Transverse colon (tissue), 4 donors: Measurements from ENCODE around the gene NRP1. TPM values are rescaled to one million over a fixed set of nuclear protein-coding genes. Genes with fewer than 3 reads are reported as not detected.

Experiments used
- DNase-seq: peaks from one replicate; pipeline ENCODE4 v3.0.0-alpha.2; 2019
- H3K27ac ChIP-seq, 4 donors: fragments of 200-600 bp; sonication (generic); 2 replicates each; pipeline ENCODE4 v1.5.1; 2016 to 2018; ENCODE audit warnings: inconsistent platforms in 4 of 4
- H3K27me3 ChIP-seq: fragments of 200-600 bp; sonication (generic); 2 replicates; pipeline ENCODE4 v1.5.1; 2017; ENCODE audit warnings: inconsistent platforms
- H3K36me3 ChIP-seq, 4 donors: fragments of 200-600 bp; sonication (generic); 2 replicates each; pipeline ENCODE4 v1.5.1; 2017 to 2019; ENCODE audit warnings: inconsistent platforms in 4 of 4
- H3K4me1 ChIP-seq, 4 donors: fragments of 200-600 bp; sonication (generic); 2 replicates each; pipeline ENCODE4 v1.5.1; 2017 to 2020; ENCODE audit warnings: inconsistent platforms in 4 of 4
- H3K4me3 ChIP-seq, 4 donors: fragments of 200-600 bp; sonication (generic); 1 replicate in 1 of 4; 2 replicates in 3 of 4; pipeline versions ENCODE4 v1.5.1 to v1.6.1; 2017 to 2019; ENCODE audit warnings: inconsistent platforms in 4 of 4
- H3K9me3 ChIP-seq, 2 donors: fragments of 200-600 bp; sonication (generic); 2 replicates each; pipeline ENCODE4 v1.5.1; 2017 to 2019; ENCODE audit warnings: inconsistent platforms in 2 of 2
- EP300 ChIP-seq: sonication (generic); formaldehyde crosslinking; IDR thresholded peaks from one replicate; pipeline ENCODE4 v1.6.1; 2017; ENCODE audit warnings: antibody characterized with exemption, low read depth
- POLR2A ChIP-seq: fragments of 450-650 bp; IDR thresholded peaks from one replicate; pipeline ENCODE4 v1.6.1; 2016; ENCODE audit warnings: antibody characterized with exemption, mild to moderate bottlenecking, moderate library complexity
- POLR2AphosphoS5 ChIP-seq, 3 donors: sonication (generic); formaldehyde crosslinking; IDR thresholded peaks; one replicate each; pipeline ENCODE4 v1.6.1; 2016; ENCODE audit warnings: antibody characterized with exemption in 3 of 3
- WGBS, 2 donors: methylation state at CpG; one replicate each; pipeline ENCODE4 v1.1.5; 2018; ENCODE audit warnings: low coverage in 1 of 2; 5-methylcytosine and 5-hydroxymethylcytosine counted together
- in situ Hi-C, 4 donors: fragments of 200-750 bp; cut with MboI; loops; one replicate each; pipeline versions ENCODE4 v1.15.0 to v1.15.1; 2017; ENCODE audit warnings: low sequenced_read_pairs in 3 of 4, low pct_ligation_motif_present in 1 of 4, low pct_unique_long_range_greater_than_20kb in 1 of 4
- intact Hi-C: fragments of 100-400 bp; cut with DNase I; formaldehyde crosslinking; loops from one replicate; pipeline ENCODE4 v1.15.1; 2023; ENCODE audit warnings: low total_unique reads
- total RNA-seq, 4 donors: library from RNA; depleted of rRNA; stranded (reverse); fragments of >200 nt; gene quantifications; one replicate each; pipeline ENCODE4 v1.1.0, GENCODE V29; 2016
- TF ChIP-seq, protein P1 (sequence below), 5 experiments: fragments of 200-600 bp in 3 of 5; fragments of 450-650 bp in 2 of 5; sonication (generic) in 3 of 5; IDR thresholded peaks; 1 replicate in 2 of 5; 2 replicates in 3 of 5; pipeline ENCODE4 v1.5.1; 2016 to 2017; ENCODE audit warnings: antibody characterized with exemption in 5 of 5, inconsistent platforms in 3 of 5, mild to moderate bottlenecking in 2 of 5, moderate library complexity in 1 of 5

NRP1 gene
- total RNA-seq, 4 donors from 2014 or later: 14.1 to 35.5 (median 19.5) TPM

DNA sequence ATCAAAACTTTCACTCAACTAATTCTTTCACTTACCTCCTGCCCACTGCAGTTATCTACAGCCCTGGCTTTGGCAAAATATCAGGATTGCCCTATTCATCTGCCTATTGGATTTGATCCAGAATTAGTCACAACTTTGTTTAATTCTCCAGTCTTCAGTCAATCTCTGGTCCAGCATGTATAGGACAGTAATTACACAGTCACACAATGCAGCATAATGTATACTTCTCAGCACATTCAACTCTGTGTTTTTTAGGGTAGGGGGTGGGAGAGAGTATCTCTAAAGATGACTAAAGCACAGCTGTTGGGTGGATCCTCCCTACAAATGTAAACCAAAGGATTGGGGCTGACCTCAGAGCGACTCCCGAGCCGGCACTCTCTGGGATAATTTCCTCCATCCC is 17.7 kb upstream of the NRP1 start:
- H3K9me3 ChIP-seq: no peaks in the 10 kb centered on the region
- in situ Hi-C loops: no loop called here
- no peak overlapping the region for H3K4me3 ChIP-seq
- TF ChIP-seq, protein P1, sequence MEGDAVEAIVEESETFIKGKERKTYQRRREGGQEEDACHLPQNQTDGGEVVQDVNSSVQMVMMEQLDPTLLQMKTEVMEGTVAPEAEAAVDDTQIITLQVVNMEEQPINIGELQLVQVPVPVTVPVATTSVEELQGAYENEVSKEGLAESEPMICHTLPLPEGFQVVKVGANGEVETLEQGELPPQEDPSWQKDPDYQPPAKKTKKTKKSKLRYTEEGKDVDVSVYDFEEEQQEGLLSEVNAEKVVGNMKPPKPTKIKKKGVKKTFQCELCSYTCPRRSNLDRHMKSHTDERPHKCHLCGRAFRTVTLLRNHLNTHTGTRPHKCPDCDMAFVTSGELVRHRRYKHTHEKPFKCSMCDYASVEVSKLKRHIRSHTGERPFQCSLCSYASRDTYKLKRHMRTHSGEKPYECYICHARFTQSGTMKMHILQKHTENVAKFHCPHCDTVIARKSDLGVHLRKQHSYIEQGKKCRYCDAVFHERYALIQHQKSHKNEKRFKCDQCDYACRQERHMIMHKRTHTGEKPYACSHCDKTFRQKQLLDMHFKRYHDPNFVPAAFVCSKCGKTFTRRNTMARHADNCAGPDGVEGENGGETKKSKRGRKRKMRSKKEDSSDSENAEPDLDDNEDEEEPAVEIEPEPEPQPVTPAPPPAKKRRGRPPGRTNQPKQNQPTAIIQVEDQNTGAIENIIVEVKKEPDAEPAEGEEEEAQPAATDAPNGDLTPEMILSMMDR (IDR thresholded peaks at IDR 0.05): no peak
- TF ChIP-seq POLR2AphosphoS5 (IDR thresholded peaks at IDR 0.05) (no peak), POLR2A (no peak), EP300 (no peak)
- peaks cover 0 to 5% (median 0%) of the 10 kb centered on the region in 4 donors for H3K4me1 ChIP-seq
- 45% methylated on average over 3 of the region's 3 CpGs; no CpG with 5 or more reads in 1 of the 2 donors for WGBS, 2 donors
- H3K27me3 ChIP-seq: no peaks in the 10 kb centered on the region
- H3K27ac ChIP-seq: no peak overlapping the region
- intact Hi-C loops: no loop called here
- DNase-seq: no peak
- H3K36me3 ChIP-seq: no peaks in the 10 kb centered on the region

DNA sequence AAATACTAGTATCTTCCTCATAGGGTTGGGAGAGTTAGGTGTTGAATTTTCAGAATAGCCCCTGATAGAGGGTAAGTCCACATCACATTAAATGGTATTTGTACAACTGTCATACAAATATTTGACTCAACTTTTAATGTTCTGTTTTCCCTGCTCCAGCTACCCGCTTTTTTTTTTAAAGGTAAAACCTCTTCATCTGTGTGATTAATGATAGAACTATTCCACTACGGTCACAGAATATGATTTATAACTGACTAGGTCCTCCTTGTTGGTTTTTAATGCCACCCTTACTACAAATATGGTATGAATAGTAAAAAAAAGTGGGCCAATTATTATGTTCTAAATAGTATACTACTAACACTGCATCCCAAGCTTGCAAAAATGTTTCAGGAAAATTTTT is 15.6 kb upstream of the NRP1 start:
- Histone ChIP-seq H3K9me3 (no peaks in the 10 kb centered on the region), H3K36me3 (no peaks in the 10 kb centered on the region), H3K4me3 (no peak overlapping the region), H3K27ac (no peak overlapping the region), H3K4me1 (peaks cover 0 to 5% (median 0%) of the 10 kb centered on the region in 4 donors), H3K27me3 (no peaks in the 10 kb centered on the region)
- intact Hi-C loops (no loop called here), in situ Hi-C loops (no loop called here)
- no peak for DNase-seq
- TF ChIP-seq POLR2A (no peak), EP300 (no peak), POLR2AphosphoS5 (IDR thresholded peaks at IDR 0.05) (no peak)
- TF ChIP-seq, protein P1 (IDR thresholded peaks at IDR 0.05): no peak
- WGBS, 2 donors: 86 to 87% methylated on average over 2 of the region's 2 CpGs

DNA sequence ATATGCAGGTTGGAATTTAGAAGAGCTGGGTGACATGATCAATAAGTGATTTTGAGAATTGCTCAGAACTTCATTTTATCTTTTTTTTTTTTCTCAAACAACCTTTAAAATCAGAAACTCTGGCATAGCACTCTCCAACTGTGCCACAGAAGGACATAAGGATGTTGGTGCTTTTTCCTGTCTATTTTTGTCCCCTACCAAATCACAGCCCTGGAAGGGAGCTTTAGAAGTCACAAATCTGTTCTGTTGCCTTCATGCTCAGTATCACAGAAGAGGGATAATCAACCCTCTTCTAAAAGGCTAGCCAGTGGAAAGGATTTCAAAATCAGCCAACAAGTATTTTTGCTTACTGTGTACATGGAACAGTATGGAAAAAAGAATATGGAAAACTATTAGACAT is 14.8 kb upstream of the NRP1 start:
- no peaks in the 10 kb centered on the region for H3K36me3 ChIP-seq
- DNase-seq: no peak
- no peaks in the 10 kb centered on the region for H3K27me3 ChIP-seq
- TF ChIP-seq POLR2A: no peak
- TF ChIP-seq EP300: no peak
- TF ChIP-seq POLR2AphosphoS5 (IDR thresholded peaks at IDR 0.05): no peak
- TF ChIP-seq, protein P1 (IDR thresholded peaks at IDR 0.05): no peak
- H3K9me3 ChIP-seq: no peaks in the 10 kb centered on the region
- no peak overlapping the region for H3K4me3 ChIP-seq
- in situ Hi-C loops (loop anchor here in 3 of 4 donors (25.0 kb wide), 1 partner anchor 1288 kb away; no protein-coding TSS in a partner anchor), intact Hi-C loops (loop anchor here (10.0 kb wide), 1 partner anchor 1976 kb away; no protein-coding TSS in a partner anchor)
- no peak overlapping the region for H3K27ac ChIP-seq
- peaks cover 0 to 5% (median 0%) of the 10 kb centered on the region in 4 donors for H3K4me1 ChIP-seq

DNA sequence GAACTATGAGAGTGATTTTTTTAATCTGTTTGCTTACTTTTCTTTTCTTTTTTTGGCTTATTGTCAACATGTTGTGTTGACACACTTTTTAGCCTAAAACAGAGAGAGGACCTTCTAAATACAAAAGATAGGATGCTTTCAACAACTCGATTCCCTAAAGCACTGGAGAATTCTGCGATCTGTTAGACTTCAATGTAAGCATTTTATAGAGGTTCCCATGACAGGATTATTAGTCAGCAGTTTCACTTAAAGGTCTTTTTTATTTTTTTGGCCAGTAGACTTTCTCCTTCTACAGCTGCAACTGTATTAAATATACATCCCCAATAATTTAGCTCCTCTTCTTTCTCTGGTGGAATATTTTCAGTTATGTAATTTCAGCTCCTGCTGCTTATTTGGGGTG is 12.7 kb upstream of the NRP1 start:
- intact Hi-C loops: loop anchor here (10.0 kb wide), 1 partner anchor 1978 kb away; no protein-coding TSS in a partner anchor
- TF ChIP-seq, protein P1 (IDR thresholded peaks at IDR 0.05): no peak
- TF ChIP-seq POLR2AphosphoS5 (IDR thresholded peaks at IDR 0.05): no peak
- TF ChIP-seq EP300: no peak
- WGBS, 2 donors: 72 to 74% methylated on average over 2 of the region's 2 CpGs
- no peaks in the 10 kb centered on the region for H3K9me3 ChIP-seq
- no peak overlapping the region for H3K4me3 ChIP-seq
- no peak overlapping the region for H3K27ac ChIP-seq
- in situ Hi-C loops: loop anchor here in 3 of 4 donors (25.0 kb wide), 1 partner anchor 1290 kb away; no protein-coding TSS in a partner anchor
- no peaks in the 10 kb centered on the region for H3K27me3 ChIP-seq
- H3K4me1 ChIP-seq: peaks cover 0 to 5% (median 0%) of the 10 kb centered on the region in 4 donors
- DNase-seq: no peak
- H3K36me3 ChIP-seq: no peaks in the 10 kb centered on the region
